Colon (tissue), 2 donors: ENCODE measurements around the gene TMEM184A.

Experiments
- FAIRE-seq: peaks from 2 replicates; lab custom pipeline; 2012; peaks lifted over from hg19 to GRCh38; lab: Jason Lieb, UNC
- donor health status: control.
- donor health status: control.

TMEM184A gene

GRCh38 chr7:1501487-1502270, 54.3 kb downstream of the TMEM184A start:
- FAIRE-seq: no peak

- FAIRE-seq: no peak
Measured at GRCh38 chr7:1500064-1500807, 55.8 kb downstream of the TMEM184A start.

DNA sequence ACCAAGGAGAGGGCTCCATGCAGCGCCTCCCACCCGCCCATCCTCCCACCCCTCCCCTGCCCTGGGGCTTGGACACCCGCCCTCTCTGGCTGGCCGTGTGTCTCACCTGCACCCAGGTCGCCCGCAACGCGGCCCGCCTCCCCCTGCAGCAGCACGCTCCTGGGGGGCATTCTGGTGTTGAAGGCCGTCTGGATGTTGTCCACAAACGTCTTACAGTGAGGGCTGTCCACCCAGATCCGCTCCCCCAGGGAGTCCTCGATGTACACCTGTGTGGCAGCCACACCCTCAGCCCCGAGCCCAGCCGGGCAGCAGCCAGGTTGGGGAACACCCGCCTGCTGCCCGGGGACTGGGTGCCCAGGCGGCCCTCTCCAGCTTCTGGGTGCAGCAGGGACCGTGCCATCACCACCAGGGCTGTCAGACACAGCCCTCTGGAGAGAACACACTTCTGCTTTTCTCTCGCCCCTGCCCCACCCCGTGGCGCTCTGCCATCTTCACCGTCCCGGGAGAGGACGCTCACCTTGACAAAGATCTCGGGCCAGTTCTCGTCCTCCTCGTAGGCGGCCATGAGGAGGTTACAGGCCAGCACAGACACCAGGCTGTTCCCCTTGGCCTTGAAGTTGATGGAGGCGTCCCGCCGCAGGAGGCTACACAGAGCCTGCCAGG, 56.5 kb downstream of the TMEM184A start:
- no peak for FAIRE-seq

GRCh38 chr7:1498370-1499305, 57.4 kb downstream of the TMEM184A start:
- no peak for FAIRE-seq

DNA sequence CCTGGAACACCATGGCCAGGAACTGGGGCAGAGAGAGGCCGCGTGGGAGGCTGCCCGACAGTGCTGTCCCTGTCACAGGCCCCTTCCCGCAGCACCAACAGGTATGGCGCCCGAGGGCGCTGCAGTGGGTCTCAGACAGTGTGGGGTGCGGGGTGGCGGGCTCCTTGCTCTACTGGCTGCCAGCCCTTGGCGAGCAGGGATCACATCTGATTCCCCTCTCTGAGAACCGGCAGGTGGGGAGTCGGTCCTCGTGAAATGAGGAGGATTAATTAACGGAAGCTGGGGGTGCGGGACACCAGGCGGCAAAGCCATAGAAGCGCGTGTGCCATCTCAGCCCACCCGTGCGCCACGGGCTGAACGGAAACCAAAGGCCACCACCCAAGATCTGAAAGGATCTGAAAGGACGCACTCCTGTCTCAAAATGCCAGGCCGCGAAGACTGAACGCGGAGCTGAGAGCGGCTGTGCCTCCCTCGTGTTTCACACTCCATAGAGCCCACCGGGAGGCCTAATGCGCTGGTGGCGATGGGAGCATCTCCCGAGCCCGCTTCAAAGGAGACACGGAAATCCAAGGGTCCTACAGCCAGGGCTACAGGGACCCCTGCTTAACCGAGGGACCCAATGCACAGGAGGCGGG, 58.6 kb downstream of the TMEM184A start:
- no peak for FAIRE-seq

DNA sequence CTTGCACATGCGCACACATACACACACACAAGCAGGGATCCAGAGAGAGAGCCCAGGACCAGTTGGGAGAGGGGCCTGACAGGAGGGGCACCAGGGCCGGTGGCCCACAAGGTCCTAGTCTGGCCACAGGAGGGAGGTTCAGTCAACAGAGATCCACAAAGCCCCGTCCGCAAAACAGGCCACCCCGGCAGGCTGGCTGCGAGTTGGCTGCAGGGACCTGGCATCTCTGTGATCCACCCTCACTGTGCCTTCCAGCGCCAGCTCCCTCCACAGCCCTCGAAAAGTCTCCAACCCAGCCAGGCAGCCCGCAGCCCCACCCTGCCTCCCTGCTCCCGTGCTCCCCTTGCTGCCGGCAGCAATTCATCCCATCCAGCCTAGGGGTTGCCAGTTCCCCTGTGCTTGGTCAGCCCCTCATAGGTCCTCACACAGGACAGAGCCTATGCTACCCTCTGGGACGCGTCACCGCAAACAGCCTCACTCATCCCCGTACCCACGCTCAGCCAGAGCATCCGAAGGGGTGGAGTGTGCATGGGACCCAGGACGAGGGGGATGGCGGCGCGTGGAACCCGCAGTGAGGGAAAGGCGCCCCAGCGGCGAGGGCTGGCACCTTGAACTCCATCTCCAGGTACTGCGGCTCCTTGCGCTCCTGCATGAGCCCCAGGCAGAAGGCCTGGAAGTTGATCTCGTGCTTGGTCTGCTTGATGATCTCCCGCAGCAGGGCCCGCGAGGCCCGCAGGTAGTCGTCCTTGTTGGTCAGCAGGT, 59.3 kb downstream of the TMEM184A start:
- FAIRE-seq: no peak

GRCh38 chr7:1495564-1496242, 60.3 kb downstream of the TMEM184A start:
- FAIRE-seq: no peak

- no peak for FAIRE-seq
Measured at GRCh38 chr7:1494866-1495563, 61.0 kb downstream of the TMEM184A start.

DNA sequence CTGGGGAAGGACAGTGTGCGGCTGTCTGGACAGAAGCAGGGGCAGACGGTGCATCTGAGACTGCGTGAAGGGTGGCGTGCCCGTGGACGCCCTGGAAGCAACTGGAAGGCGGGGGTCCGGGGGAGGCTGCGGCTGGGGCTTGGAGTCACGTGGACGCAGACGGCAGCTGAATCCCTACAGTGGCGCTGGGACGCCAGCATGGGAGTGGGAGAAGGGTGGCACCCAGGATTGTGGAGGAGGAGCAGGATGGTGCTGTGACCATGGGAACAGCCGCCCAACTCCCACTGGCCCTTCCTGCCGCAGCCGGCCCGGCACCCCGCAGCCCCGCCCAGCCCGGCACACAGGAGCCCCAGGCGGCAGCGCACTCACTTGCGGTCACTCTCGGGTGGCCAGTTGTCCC, 61.6 kb downstream of the TMEM184A start:
- no peak for FAIRE-seq

GRCh38 chr7:1493571-1493970, 62.4 kb downstream of the TMEM184A start:
- FAIRE-seq: no peak

DNA sequence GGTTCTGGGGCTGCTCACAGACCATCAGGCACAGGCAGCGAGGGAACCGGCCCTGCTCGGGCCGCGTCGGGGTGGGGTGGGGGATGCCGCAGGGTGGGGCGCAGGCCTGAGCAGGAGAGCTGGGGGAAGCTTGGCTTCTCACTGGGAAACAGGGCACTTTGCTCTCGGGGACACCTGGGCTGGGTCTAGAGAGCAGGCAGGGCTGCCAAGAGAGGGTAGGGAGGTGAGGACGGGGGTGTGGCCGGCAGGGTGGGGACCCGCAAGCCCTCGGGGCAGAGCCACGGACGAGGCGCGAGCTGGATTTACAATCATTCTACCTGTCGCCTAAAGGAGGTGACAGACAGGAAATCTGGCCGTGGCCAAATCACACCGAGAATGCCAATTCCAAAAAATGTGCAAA, 62.9 kb downstream of the TMEM184A start:
- no peak for FAIRE-seq

DNA sequence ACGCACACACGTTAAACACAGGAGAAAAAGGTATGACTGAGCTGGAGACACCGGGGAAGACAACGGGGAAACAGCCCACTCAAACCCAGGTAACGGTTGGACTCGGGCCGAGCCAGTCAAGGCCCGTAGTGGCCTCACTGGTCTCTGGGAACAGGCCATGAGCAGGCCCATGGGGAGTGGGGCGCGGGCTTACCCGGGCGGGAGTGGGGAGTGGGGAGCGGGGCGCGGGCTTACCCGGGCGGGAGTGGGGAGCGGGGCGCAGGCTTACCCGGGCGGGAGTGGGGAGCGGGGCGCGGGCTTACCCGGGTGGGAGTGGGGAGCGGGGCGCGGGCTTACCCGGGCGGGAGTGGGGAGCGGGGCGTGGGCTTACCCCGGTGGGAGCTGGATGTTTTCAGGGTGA, 63.4 kb downstream of the TMEM184A start:
- no peak for FAIRE-seq
